Measurements from ENCODE around the gene SMIM22. TPM values are rescaled to one million over a fixed set of nuclear protein-coding genes. Genes with fewer than 3 reads are reported as not detected.
A peak's percentile ranks its signal among the peaks of the same experiment; 100 is the strongest.

SMIM22 gene
- total and polyA plus RNA-seq, 2 donors (not counting 3 experiments of a cell fraction or from before 2014, with no cell fraction given), result not detected

- no peak overlapping the region for H3K9ac ChIP-seq (replicated peaks; ENCODE audit: extremely low read depth, insufficient read depth, low read length)
- no peaks in the 10 kb centered on the region for H3K27me3 ChIP-seq (ENCODE audit: control insufficient read depth in 2 of 2, insufficient read depth in 2 of 2, low read length in 2 of 2)
- H3K4me1 ChIP-seq (ENCODE audit: control insufficient read depth, extremely low read depth, insufficient read depth, low read length), result peaks cover 7% of the 10 kb centered on the region
- no TSS peak for BruUV-seq (replicated peaks)
- H4K20me1 ChIP-seq (replicated peaks; ENCODE audit: control insufficient read depth, extremely low read depth, insufficient read depth, low read length), result no peaks in the 10 kb centered on the region
- peak overlapping the region; percentile 74 for H3K4me2 ChIP-seq (ENCODE audit: insufficient read depth, low read length)
- H3K27ac ChIP-seq (ENCODE audit: insufficient read depth, low read depth, low read length), result no peak overlapping the region
- peak overlapping the region in 2 of 3 experiments; percentile 59 to 75 for H3K4me3 ChIP-seq (replicated peaks in 1 of 3; ENCODE audit: insufficient read depth in 1 of 3, low read depth in 1 of 3, low read length in 3 of 3)
- ChIA-PET POLR2A (interaction anchor here (1.2 kb wide), 1 partner anchor 35 kb away, joined by 3 read pairs; no protein-coding TSS in a partner anchor), CTCF (interaction anchor here (1.0 to 1.5 kb wide), 4 partner anchors 16 to 155 kb away, joined by 3 to 4 read pairs (median 3); partner anchors contain the start of gene SEC14L5)
- intact Hi-C loops (cut with micrococcal nuclease), result loop anchor here (1.0 to 2.0 kb wide), 2 partner anchors 44 to 153 kb away; partner anchors contain the start of genes GLYR1 and UBN1
- no peaks in the 10 kb centered on the region for H3K79me2 ChIP-seq (ENCODE audit: control insufficient read depth, insufficient read depth, low read length)
- H3K9me3 ChIP-seq (replicated peaks; ENCODE audit: control insufficient read depth, insufficient read depth, low read length), result no peaks in the 10 kb centered on the region
- H3K9me1 ChIP-seq (replicated peaks; ENCODE audit: control insufficient read depth, extremely low read depth, insufficient read depth, low read length), result no peaks in the 10 kb centered on the region
- dilution Hi-C loops (cut with MboI; ENCODE audit: extremely low pct_ligation_motif_present, low sequenced_read_pairs), result no loop called here
- no peak overlapping the region for H2AFZ ChIP-seq (ENCODE audit: low read depth, low read length)
- DNase-seq (ENCODE audit: low read depth, low spot score) (no peak), FAIRE-seq (no peak)
- TF ChIP-seq, protein P1, sequence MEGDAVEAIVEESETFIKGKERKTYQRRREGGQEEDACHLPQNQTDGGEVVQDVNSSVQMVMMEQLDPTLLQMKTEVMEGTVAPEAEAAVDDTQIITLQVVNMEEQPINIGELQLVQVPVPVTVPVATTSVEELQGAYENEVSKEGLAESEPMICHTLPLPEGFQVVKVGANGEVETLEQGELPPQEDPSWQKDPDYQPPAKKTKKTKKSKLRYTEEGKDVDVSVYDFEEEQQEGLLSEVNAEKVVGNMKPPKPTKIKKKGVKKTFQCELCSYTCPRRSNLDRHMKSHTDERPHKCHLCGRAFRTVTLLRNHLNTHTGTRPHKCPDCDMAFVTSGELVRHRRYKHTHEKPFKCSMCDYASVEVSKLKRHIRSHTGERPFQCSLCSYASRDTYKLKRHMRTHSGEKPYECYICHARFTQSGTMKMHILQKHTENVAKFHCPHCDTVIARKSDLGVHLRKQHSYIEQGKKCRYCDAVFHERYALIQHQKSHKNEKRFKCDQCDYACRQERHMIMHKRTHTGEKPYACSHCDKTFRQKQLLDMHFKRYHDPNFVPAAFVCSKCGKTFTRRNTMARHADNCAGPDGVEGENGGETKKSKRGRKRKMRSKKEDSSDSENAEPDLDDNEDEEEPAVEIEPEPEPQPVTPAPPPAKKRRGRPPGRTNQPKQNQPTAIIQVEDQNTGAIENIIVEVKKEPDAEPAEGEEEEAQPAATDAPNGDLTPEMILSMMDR (IDR thresholded peaks at IDR 0.05; ENCODE audit: extremely low read depth in 1 of 2, insufficient read depth in 1 of 2, low read depth in 1 of 2, low read length in 2 of 2), result no peak
- TF ChIP-seq EZH2 (IDR thresholded peaks at IDR 0.05; ENCODE audit: borderline replicate concordance, low read depth, low read length, severe bottlenecking) (no peak), POLR2AphosphoS5 (IDR thresholded peaks at IDR 0.05; ENCODE audit: insufficient read depth, low read depth, low read length) (no peak), MYC (IDR thresholded peaks at IDR 0.05; ENCODE audit: low read depth, low read length) (no peak), GATA2 (IDR thresholded peaks at IDR 0.05; ENCODE audit: insufficient read depth, insufficient read length, low read depth, low read length) (no peak), JUN (IDR thresholded peaks at IDR 0.05; ENCODE audit: borderline replicate concordance, insufficient read depth, insufficient read length, low read depth) (no peak)
- TF ChIP-seq, protein P2, sequence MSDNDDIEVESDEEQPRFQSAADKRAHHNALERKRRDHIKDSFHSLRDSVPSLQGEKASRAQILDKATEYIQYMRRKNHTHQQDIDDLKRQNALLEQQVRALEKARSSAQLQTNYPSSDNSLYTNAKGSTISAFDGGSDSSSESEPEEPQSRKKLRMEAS (IDR thresholded peaks at IDR 0.05; ENCODE audit: insufficient read depth, insufficient read length), result no peak
- H3K36me3 ChIP-seq (ENCODE audit: control insufficient read depth in 2 of 2, extremely low read depth in 1 of 2, insufficient read depth in 2 of 2, low read length in 2 of 2), result peaks cover 7% of the 10 kb centered on the region in 2 experiments
Measured at GRCh38 chr16:4803401-4803844, 8.3 kb downstream of the SMIM22 start.

All from endothelial cell of umbilical vein (primary cell).